Inflammatory macrophage treated with lipopolysaccharide for 1 hour (primary cell): Measurements from ENCODE around the gene EFTUD2.
"Not testable (repeated sequence)": the region's sequence is repeated elsewhere in the genome, so short reads cannot be mapped to it uniquely, and the experiment has no call there.

Experiments
- DNase-seq, 2 donors: peaks; one replicate each; pipeline ENCODE4 v3.0.0-alpha.2; 2020 to 2022

The EFTUD2 gene

GRCh38 chr17:44899074-44899782 is at the start of gene EFTUD2:
EFTUD2 (minus strand) TSS chr17:44899445; CDS start chr17:44894521, 4,924 bp downstream.
- DNase-seq: peak; percentile 75 to 93

GRCh38 chr17:44948315-44948795 is 49.1 kb upstream of the EFTUD2 start:
- no peak for DNase-seq

GRCh38 chr17:44947461-44948314 is 48.4 kb upstream of the EFTUD2 start, which contains the start of gene KIF18B:
KIF18B (minus strand) TSS chr17:44947773; CDS start chr17:44936344, 11,429 bp downstream.
- DNase-seq: peak; percentile 90 to 94

GRCh38 chr17:44945652-44946051 is 46.4 kb upstream of the EFTUD2 start:
- DNase-seq: not testable (repeated sequence)

GRCh38 chr17:44942456-44942855 is 43.2 kb upstream of the EFTUD2 start:
- no peak for DNase-seq

- no peak for DNase-seq
Observed at GRCh38 chr17:44941712-44942331, 42.6 kb upstream of the EFTUD2 start.

GRCh38 chr17:44940768-44941167 is 41.5 kb upstream of the EFTUD2 start:
- DNase-seq: no peak

- DNase-seq: no peak
Observed at GRCh38 chr17:44940317-44940716, 41.1 kb upstream of the EFTUD2 start.

- no peak for DNase-seq
Observed at GRCh38 chr17:44935116-44935515, 35.9 kb upstream of the EFTUD2 start.

- DNase-seq: no peak
Observed at GRCh38 chr17:44934745-44935105, 35.5 kb upstream of the EFTUD2 start.

- no peak for DNase-seq
Observed at GRCh38 chr17:44933824-44934744, 34.8 kb upstream of the EFTUD2 start.

- DNase-seq: no peak
Observed at GRCh38 chr17:44932787-44933097, 33.5 kb upstream of the EFTUD2 start.

GRCh38 chr17:44932096-44932786 is 33.0 kb upstream of the EFTUD2 start:
- DNase-seq: no peak

- no peak for DNase-seq
Observed at GRCh38 chr17:44931376-44931775, 32.1 kb upstream of the EFTUD2 start.

- DNase-seq: no peak
Observed at GRCh38 chr17:44930667-44931066, 31.4 kb upstream of the EFTUD2 start.

- no peak for DNase-seq
Observed at GRCh38 chr17:44928950-44929720, 29.9 kb upstream of the EFTUD2 start.

GRCh38 chr17:44928136-44928535 is 28.9 kb upstream of the EFTUD2 start:
- no peak for DNase-seq

- no peak for DNase-seq
Observed at GRCh38 chr17:44927696-44928095, 28.5 kb upstream of the EFTUD2 start.

GRCh38 chr17:44926821-44927525 is 27.7 kb upstream of the EFTUD2 start:
- no peak for DNase-seq
